Measurements from ENCODE around the gene TSC22D2.

Gene TSC22D2

GRCh38 chr3:150412561-150413231 is 4.6 kb downstream of the TSC22D2 start:
- DNase-seq: no peak

DNA sequence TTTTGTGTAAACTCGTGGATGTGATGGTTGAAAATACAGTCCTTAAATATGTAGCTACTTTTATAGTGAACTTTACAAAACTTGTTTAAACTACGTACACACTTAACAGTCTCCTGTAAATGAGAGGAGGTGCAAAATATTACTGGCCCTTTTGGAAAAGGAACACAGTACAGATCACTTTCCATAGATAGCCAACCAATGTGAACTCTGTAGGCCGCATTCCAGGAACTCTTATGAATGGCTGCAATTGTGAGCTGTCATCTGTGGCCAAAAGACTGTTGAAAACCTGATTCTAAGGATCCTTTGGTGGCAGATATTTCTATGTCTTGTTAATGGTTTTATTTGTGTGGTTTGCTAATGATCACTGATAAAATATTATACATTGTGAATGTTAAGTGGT is 6.2 kb downstream of the TSC22D2 start:
- no peak for DNase-seq

- no peak for DNase-seq
These were observed 6.9 kb downstream of the TSC22D2 start for GRCh38 chr3:150414959-150415358.

DNA sequence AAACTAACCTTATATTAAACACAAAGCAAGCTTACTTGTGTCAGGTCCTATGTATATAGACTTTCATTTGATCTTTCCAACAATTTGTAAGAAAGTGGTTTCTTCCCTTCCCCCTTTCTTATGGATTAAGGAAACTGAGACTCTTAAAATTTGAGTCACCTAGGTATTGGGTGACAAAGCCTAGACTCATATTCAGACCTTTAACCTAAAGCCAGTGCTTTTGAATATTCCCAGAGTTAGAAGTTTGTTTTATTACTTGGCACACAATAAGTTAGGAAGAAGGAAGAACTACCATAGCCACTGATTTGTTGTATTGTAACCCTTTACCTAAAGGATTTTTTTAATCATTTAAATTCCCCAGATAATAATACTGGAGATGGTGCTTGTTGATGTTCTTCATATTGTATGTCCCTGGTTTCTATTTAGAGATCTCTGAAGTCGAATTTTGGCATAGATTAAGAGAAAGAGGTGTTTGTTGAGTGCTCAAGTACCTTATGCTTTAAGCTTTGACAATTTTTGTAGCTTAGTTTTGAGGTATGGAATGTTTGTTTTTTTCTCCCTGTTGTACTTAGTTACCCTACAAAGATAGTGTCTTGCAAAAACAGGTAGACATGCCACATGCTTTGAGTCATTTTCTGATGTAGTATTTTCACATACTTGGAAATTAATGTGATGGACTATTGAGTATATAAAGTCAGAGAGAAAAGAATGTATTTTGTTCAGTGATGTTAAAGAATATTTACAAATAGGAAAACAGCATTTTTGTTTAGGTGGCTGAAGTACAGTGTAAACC is 11.2 kb downstream of the TSC22D2 start:
- DNase-seq: no peak

DNA sequence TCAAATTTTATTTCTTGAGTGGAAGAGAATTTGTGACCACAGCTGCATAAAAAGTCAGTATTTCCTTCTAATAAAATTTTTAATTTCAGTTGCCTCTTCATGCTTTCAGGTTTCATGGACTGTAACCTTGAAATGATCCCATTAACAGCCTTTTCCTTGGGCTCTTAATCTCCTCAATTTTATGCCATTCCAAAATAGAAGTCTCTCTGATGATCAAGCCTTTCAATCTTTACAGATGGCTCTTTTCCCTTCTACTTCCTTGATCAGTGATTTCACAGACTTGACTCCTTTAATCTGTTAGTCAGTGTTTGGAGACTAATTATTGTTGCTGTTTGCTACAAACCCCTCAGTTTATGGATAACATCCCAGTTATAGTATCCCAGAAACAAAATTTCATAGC is 11.9 kb downstream of the TSC22D2 start:
- no peak for DNase-seq

DNA sequence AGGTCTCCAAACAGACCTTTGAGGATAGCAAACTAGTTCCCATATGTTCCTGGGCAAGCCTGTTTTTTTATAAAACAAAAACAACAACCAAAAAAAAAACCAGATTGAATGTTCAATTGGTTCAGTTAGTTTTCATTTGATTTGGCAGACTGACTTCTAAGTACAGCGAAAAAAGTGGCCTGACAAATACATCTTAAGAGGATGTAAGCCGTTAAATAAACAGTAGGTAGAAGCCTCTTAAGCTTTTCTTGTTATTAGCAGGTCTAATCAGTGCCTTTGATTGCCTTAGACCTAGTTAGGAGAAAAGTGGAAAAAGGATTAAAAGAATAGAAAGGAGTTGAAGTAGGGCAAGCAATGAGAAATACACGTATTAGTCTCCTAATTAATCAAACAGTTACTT is 13.2 kb downstream of the TSC22D2 start:
- DNase-seq: no peak

DNA sequence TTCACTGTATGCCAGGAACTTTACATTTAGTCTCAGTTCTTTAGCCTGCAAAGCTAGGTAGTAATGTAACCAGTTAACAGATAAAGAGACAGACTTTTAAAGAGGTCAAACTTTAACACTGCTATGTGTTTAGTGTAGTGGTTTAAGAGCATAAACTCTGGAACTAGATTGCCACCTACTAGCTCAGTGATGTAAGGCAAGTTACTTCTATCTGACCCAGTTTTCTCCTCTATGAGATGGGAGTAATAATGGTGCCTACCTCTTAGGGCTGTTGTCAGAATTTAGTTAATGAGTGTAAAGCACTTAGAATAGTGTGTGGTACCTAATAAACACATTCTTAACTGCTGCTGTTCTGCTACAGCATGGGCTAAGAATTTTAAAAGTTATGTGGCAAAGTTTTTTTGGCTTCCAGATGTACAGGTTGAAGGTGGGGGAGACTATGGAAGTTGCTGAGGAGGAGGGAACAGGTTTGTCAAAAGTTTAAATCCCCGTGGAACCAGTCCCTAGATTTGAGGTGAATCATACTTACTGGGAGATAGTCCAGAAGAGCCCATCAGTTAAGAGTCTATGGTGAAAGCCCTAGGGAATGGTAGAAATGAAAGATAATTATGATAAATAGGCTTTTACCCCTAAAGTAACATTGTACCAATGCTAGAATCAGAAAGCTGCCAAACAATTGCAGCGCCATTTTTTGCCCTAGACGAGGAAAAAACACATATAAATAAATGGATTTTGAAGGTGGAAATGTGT is 13.9 kb downstream of the TSC22D2 start:
- DNase-seq: no peak

DNA sequence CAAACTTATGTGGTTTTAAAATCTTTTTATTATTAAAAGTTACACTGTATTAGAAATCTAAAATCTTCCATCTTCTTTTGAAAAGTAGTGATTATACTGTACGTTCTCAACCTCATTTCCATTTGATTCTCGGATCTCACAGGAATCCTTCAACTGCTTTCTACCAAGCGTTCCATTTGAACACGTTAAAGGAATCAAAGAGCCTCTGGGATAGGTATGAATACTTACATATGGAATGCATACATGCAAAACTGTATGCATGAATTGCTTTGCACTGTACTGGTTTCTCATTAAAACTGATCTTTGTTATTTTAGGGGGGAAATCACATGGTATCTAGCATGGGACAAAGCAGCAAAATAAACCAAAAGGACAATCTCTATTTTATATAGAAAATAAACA is 14.8 kb downstream of the TSC22D2 start:
- DNase-seq: no peak

GRCh38 chr3:150423761-150424160 is 15.7 kb downstream of the TSC22D2 start:
- no peak for DNase-seq

DNA sequence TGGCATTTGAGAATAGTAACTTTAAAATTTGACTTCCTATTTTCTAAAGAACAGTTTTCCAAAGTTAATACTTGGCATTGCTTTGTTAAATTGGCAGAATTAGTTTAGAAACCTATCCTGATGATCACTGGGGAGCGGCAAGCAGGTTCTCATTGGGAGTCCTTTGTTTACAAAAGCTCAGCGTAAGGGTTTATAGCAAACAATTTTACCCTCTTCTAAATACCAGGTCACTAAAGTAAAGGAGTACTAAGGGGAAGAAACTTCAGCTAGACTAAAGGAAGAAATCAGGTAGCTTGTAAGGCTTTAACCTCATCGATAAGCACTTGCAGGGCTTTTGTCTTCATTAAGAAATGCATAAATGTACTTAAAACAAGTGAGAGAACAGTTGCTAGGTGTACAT is 18.2 kb downstream of the TSC22D2 start:
- no peak for DNase-seq

- DNase-seq: no peak
These were observed 20.5 kb downstream of the TSC22D2 start for GRCh38 chr3:150428562-150428961.

- DNase-seq: no peak
These were observed 21.9 kb downstream of the TSC22D2 start for GRCh38 chr3:150429767-150430671.

DNA sequence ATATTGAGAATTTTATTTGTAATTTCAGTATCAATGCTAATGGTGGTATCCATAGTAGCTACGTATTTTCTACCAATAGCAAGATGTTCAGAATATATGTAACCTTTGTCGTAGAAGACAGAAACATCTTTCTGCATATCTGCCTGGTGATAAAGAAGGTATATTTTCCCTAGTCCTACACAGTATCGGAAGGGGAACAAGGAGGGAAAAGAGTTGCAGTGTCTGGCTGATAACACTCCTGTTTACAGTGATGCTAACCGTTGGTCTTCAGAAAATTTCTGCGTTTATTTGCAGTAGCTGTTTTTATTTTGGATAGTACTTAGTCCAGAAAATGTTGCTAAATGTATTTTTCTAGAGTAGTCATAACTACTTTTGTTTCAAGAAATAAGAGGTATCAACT is 25.2 kb downstream of the TSC22D2 start:
- DNase-seq: no peak

GRCh38 chr3:150434234-150434633 is 26.1 kb downstream of the TSC22D2 start:
- DNase-seq: no peak

- no peak for DNase-seq
These were observed 28.1 kb downstream of the TSC22D2 start for GRCh38 chr3:150436161-150436560.

DNA sequence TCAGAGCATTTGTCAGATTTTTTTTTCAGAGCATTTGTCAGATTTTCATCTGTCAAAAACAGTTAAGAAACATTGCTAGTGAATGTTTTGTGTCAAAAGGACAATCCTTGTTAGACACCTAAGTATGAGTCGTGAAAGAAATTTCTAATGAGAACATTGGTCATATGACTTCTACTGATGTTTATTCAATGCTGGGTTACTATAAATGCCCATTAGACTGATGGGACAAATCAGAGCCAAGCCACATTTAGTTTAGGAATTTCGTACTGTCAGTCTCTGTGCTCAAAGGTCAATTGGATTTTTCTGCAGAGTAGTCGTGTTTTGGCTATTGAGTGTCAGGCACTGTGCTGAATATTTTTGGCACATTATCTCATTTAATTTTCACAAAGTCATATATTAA is 31.6 kb downstream of the TSC22D2 start:
- DNase-seq: no peak

- no peak for DNase-seq
These were observed 35.2 kb downstream of the TSC22D2 start for GRCh38 chr3:150443331-150443741.

- DNase-seq: no peak
These were observed 36.3 kb downstream of the TSC22D2 start for GRCh38 chr3:150444371-150444770.

DNA sequence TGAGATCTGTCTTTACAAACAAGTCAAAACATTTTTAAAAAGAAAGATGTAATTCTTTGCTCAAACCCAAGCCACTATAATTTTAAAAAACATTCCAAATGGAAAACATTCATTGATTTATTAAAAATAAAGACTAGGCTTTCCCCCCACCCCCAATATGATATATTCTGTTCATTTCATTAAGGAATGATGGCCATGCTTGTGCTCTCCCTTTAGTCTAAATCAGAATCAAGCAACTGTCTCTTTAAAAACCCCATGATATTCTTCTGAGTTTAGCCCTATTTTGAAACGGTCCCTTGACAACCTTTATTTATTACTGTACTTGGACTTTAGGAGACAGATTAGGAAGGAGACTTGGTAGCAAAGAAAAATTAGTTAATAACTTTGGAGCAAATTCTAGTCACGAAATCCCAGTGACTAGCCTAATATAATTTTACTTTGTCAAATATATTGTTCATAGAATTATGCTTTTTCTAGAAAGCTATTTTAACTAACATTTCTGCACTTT is 38.4 kb downstream of the TSC22D2 start:
- DNase-seq: no peak

DNA sequence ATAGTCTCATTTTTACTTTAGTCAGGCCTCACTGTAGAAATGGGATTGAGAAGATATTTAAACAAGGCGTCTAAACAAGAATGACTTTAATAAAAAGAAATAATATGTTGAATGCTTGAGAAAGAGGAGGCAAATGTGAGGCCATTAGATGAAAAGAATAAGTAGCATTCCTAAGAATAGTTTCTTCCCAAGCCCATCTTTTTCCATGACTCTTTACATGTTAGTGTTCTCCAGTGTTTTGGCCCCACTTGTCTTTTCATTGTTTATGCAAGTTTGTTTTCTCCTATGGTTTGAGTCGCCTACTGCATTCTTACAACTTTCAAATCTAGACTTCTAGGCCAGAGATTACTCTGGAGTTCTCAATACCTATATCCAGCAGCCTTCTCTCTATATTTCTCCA is 39.0 kb downstream of the TSC22D2 start:
- DNase-seq: no peak

DNA sequence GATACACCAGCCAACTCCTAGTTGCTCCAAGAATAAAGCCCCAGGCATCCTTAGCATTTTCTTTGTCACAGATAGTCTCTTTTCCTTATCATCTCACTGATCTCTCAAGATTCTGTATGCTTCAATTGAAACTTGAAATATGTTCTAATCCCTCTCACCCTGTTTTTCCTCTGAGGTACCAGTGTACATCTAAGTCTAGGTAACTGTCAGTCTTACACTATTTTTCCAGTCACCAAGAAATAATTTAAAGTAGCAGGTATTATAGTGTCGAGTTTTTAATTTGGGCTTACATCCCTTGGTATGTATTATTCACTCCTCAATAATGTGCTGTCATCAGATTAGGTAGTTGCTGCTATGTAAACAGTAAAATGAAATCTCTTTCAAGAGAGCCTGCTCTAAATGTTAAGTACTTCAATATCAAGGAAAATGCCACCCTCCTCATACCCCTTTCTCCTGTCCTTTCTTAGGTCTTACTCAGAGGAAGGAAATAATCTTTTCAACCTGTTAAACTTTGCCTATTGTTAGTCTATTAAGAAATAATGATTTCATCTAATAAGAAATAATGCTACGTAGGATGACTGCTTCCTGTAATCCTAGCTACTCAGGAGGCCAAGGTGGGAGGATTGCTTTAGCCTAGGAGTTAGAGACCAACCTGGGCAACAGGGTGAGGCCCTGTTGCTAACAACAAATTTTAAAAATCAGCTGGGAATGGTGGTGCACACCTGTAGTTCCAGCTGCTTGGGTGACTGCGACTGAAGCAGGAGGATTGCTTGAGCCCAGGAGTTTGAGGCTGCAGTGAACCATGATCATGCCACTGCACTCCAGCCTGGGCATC is 39.8 kb downstream of the TSC22D2 start:
- DNase-seq: no peak
